HL-60 (cell line): ENCODE data around the gene PTPRT.

Experiments
- DNase-seq, 2 experiments: peaks; one replicate each; pipeline ENCODE4 v3.0.0-alpha.2; 2010 to 2020; ENCODE audit warnings: low read depth in 1 of 2, low spot score in 1 of 2
- H3K27ac ChIP-seq: fragments of 250-450 bp; sonication (Bioruptor Pico); replicated peaks from 2 replicates; pipeline ENCODE4 v1.5.1; 2020; ENCODE audit warnings: mild to moderate bottlenecking, moderate library complexity
- H3K27me3 ChIP-seq: fragments of 250-450 bp; sonication (Bioruptor Pico); 2 replicates; pipeline ENCODE4 v1.5.1; 2021; ENCODE audit warnings: mild to moderate bottlenecking, moderate library complexity; ENCODE audit not compliant: insufficient read depth, poor library complexity, severe bottlenecking
- H3K4me3 ChIP-seq: replicated peaks from 2 replicates; pipeline ENCODE4 v1.5.1; 2011; ENCODE audit warnings: mild to moderate bottlenecking, control low read depth, low read length; ENCODE audit not compliant: insufficient read depth
- CTCF ChIP-seq: IDR thresholded peaks from one replicate; pipeline ENCODE4 v1.5.1; 2011; ENCODE audit warnings: low read length, control low read depth, inconsistent platforms; ENCODE audit not compliant: insufficient read depth
- GABPA ChIP-seq: IDR thresholded peaks from 2 replicates; pipeline ENCODE4 v1.6.1; 2012; ENCODE audit warnings: low read depth
- POLR2AphosphoS5 ChIP-seq: IDR thresholded peaks from 2 replicates; pipeline ENCODE4 v1.6.1; 2012; ENCODE audit warnings: low read depth
- REST ChIP-seq: IDR thresholded peaks from 2 replicates; pipeline ENCODE4 v1.6.1; 2012; ENCODE audit warnings: low read depth; ENCODE audit not compliant: insufficient replicate concordance
- SPI1 ChIP-seq: IDR thresholded peaks from 2 replicates; pipeline ENCODE4 v1.6.1; 2012; ENCODE audit warnings: low read depth, mild to moderate bottlenecking, borderline replicate concordance

Gene PTPRT

GRCh38 chr20:42747765-42748411 lies 441.8 kb downstream of the PTPRT start:
- no peak overlapping the region for H3K4me3 ChIP-seq
- TF ChIP-seq POLR2AphosphoS5 (no peak), GABPA (no peak), SPI1 (no peak), CTCF (no peak), REST (no peak)
- no peak for DNase-seq
- no peaks in the 10 kb centered on the region for H3K27me3 ChIP-seq
- no peak overlapping the region for H3K27ac ChIP-seq

GRCh38 chr20:42744756-42745465 lies 444.8 kb downstream of the PTPRT start:
- Histone ChIP-seq H3K4me3 (no peak overlapping the region), H3K27ac (no peak overlapping the region), H3K27me3 (no peaks in the 10 kb centered on the region)
- TF ChIP-seq POLR2AphosphoS5 (no peak), CTCF (no peak), REST (no peak), GABPA (no peak), SPI1 (no peak)
- DNase-seq, result no peak

- TF ChIP-seq GABPA, result no peak
- TF ChIP-seq POLR2AphosphoS5, result no peak
- no peak for TF ChIP-seq CTCF
- no peak for TF ChIP-seq SPI1
- no peak for TF ChIP-seq REST
- DNase-seq, result no peak
- H3K27me3 ChIP-seq, result no peaks in the 10 kb centered on the region
- no peak overlapping the region for H3K4me3 ChIP-seq
- no peak overlapping the region for H3K27ac ChIP-seq
These were observed 446.8 kb downstream of the PTPRT start for GRCh38 chr20:42742926-42743325.
